Transverse colon (tissue), 4 donors: ENCODE results near the gene EFEMP1.

ENCODE experiments used
- EP300 ChIP-seq: sonication (generic); formaldehyde crosslinking; IDR thresholded peaks from one replicate; pipeline ENCODE4 v1.6.1; 2017; ENCODE audit warnings: antibody characterized with exemption, low read depth
- POLR2A ChIP-seq: fragments of 450-650 bp; IDR thresholded peaks from one replicate; pipeline ENCODE4 v1.6.1; 2016; ENCODE audit warnings: antibody characterized with exemption, mild to moderate bottlenecking, moderate library complexity
- POLR2AphosphoS5 ChIP-seq, 3 donors: sonication (generic); formaldehyde crosslinking; IDR thresholded peaks; one replicate each; pipeline ENCODE4 v1.6.1; 2016; ENCODE audit warnings: antibody characterized with exemption in 3 of 3
- TF ChIP-seq, protein P1 (sequence below), 5 experiments: fragments of 200-600 bp in 3 of 5; fragments of 450-650 bp in 2 of 5; sonication (generic) in 3 of 5; IDR thresholded peaks; 1 replicate in 2 of 5; 2 replicates in 3 of 5; pipeline ENCODE4 v1.5.1; 2016 to 2017; ENCODE audit warnings: antibody characterized with exemption in 5 of 5, inconsistent platforms in 3 of 5, mild to moderate bottlenecking in 2 of 5, moderate library complexity in 1 of 5

GRCh38 chr2:55824551-55825096 lies 99.0 kb downstream of the EFEMP1 start:
- TF ChIP-seq, protein P1, sequence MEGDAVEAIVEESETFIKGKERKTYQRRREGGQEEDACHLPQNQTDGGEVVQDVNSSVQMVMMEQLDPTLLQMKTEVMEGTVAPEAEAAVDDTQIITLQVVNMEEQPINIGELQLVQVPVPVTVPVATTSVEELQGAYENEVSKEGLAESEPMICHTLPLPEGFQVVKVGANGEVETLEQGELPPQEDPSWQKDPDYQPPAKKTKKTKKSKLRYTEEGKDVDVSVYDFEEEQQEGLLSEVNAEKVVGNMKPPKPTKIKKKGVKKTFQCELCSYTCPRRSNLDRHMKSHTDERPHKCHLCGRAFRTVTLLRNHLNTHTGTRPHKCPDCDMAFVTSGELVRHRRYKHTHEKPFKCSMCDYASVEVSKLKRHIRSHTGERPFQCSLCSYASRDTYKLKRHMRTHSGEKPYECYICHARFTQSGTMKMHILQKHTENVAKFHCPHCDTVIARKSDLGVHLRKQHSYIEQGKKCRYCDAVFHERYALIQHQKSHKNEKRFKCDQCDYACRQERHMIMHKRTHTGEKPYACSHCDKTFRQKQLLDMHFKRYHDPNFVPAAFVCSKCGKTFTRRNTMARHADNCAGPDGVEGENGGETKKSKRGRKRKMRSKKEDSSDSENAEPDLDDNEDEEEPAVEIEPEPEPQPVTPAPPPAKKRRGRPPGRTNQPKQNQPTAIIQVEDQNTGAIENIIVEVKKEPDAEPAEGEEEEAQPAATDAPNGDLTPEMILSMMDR (IDR thresholded peaks at IDR 0.05): no peak
- TF ChIP-seq EP300: no peak
- no peak for TF ChIP-seq POLR2AphosphoS5 (IDR thresholded peaks at IDR 0.05)
- TF ChIP-seq POLR2A: no peak
